Dendritic cell treated with granulocyte-macrophage colony-stimulating factor and Interleukin-4, amounts not matched to agents 40 ng/mL and 50 ng/mL, for 4 days (primary cell): Measurements from ENCODE around the gene CIP2A.
"Not testable (repeated sequence)": the region's sequence is repeated elsewhere in the genome, so short reads cannot be mapped to it uniquely, and the experiment has no call there.

Source experiments
- H3K27ac Mint-ChIP-seq: one replicate; pipeline ENCODE4 v1.8.0; 2022; ENCODE audit warnings: mild to moderate bottlenecking, mixed read lengths
- H3K27me3 Mint-ChIP-seq: one replicate; pipeline ENCODE4 v1.8.0; 2022; ENCODE audit warnings: mild to moderate bottlenecking, mixed read lengths
- H3K36me3 Mint-ChIP-seq: one replicate; pipeline ENCODE4 v1.8.0; 2022; ENCODE audit warnings: low read depth, mixed read lengths
- H3K4me1 Mint-ChIP-seq: one replicate; pipeline ENCODE4 v1.8.0; 2022; ENCODE audit warnings: low read depth, mixed read lengths
- H3K4me3 Mint-ChIP-seq: one replicate; pipeline ENCODE4 v1.8.0; 2022; ENCODE audit warnings: mild to moderate bottlenecking, moderate library complexity, mixed read lengths
- H3K9me3 Mint-ChIP-seq: one replicate; pipeline ENCODE4 v1.8.0; 2022; ENCODE audit warnings: mixed read lengths
- intact Hi-C: fragments of 100-400 bp; cut with micrococcal nuclease; formaldehyde crosslinking; loops from one replicate; pipeline ENCODE4 v1.15.0; 2022

The CIP2A gene

DNA sequence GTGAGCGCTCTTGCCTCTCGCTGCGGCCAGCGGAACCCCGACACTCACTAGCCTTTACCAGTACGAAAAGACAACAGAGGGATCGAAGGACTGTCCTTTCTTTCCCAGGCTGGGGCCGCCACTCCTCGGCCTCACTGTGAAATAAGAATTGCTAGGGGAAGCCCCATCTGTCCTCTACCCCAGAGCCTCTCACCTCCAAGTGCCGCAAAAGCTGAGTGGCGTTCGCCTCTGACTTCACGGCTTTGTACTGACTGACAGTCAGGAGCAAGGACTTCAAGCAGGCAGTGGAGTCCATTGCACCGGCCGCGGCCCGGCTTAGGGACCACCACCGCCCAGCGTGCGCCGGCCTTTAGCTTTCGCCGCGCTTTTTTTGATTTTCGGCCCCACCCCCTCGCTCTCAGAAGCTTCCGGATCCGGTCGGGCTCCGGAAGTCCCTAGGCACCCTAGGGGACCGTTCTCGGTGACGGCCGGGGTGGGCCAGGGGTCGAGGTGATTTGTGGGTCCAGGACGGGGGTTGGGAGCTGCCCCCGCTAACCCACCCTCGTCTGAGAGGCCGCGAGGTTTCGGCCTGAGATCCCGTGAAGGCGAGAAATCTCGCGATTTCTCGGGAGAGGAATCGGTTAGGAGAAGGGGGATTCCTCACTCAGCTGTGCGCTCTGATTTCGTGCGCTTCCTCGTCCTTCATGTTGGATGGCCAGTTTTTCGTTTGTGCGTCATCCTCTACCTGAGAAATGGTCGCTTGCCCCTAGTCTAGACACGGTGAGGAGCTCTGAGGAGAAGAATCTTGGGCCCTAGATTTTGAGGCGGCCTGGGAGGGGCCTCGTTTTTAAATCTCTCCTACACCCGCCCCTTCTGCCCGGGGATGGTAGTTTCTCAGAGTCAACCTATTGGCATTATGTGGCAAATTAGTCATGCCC lies at the start of gene CIP2A, which contains the start of gene DZIP3:
CIP2A (minus strand) TSS at position 358 of the 917 bp plus-strand sequence; CDS start at position 295, 63 bp downstream.
DZIP3 (plus strand) TSS at position 642 of the 917 bp plus-strand sequence. CDS start 15,685 bp downstream, outside the sequence.
- H3K27ac Mint-ChIP-seq = peak within 1 kb of the TSS; percentile 99
- H3K36me3 Mint-ChIP-seq = peaks cover 13% of the 10 kb centered on the region
- peak within 1 kb of the TSS; percentile 98 for H3K4me3 Mint-ChIP-seq
- H3K4me1 Mint-ChIP-seq = peaks cover 17% of the 10 kb centered on the region
- intact Hi-C loops = no loop called here
- no peaks in the 10 kb centered on the region for H3K27me3 Mint-ChIP-seq
- no peaks in the 10 kb centered on the region for H3K9me3 Mint-ChIP-seq

DNA sequence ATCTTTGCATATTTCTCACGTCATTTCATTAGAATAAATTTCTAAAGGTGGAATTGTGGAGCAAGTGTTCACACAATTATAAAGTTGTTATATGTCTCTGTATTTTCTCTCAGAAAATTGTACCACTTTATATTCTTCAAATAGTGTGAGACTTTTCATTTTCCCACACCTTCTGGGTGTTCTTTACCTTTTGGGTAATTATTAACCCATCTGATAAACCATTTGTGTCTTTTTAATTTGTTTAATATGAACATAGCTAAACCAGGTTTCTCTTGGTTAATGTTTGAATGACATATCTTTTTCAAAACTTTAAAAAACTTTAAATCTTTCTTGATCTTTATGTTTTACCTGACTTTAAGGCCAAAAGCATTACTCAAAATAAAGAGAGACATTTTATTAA lies 40.7 kb upstream of the CIP2A start:
- no peak overlapping the region for H3K4me3 Mint-ChIP-seq
- H3K27ac Mint-ChIP-seq = no peak overlapping the region
- intact Hi-C loops = no loop called here
- no peaks in the 10 kb centered on the region for H3K36me3 Mint-ChIP-seq
- no peaks in the 10 kb centered on the region for H3K27me3 Mint-ChIP-seq
- H3K9me3 Mint-ChIP-seq = no peaks in the 10 kb centered on the region
- peaks cover 13% of the 10 kb centered on the region for H3K4me1 Mint-ChIP-seq

DNA sequence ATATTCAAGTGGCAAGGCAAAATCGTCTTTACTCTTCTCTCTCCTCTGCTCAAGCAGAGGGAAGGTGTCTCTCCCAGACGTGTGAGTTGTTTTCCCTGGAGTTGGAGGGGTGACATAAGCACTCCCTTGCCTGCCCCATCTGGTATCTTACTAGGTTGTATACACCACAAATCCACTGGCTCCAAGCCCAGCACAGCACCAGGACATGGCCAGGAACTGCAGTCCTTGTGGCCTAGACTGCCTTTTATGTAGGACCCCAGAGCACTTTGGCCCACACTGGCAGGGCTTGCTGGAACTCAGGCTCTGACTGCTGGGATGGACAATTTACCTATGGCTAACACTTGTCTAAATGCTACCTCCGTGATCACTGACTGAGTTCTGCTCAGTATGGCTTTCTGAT lies 34.3 kb upstream of the CIP2A start:
- H3K4me3 Mint-ChIP-seq = no peak overlapping the region
- H3K27me3 Mint-ChIP-seq = no peaks in the 10 kb centered on the region
- H3K4me1 Mint-ChIP-seq = peaks cover 5% of the 10 kb centered on the region
- no peaks in the 10 kb centered on the region for H3K36me3 Mint-ChIP-seq
- no peak overlapping the region for H3K27ac Mint-ChIP-seq
- H3K9me3 Mint-ChIP-seq = no peaks in the 10 kb centered on the region
- intact Hi-C loops = no loop called here

DNA sequence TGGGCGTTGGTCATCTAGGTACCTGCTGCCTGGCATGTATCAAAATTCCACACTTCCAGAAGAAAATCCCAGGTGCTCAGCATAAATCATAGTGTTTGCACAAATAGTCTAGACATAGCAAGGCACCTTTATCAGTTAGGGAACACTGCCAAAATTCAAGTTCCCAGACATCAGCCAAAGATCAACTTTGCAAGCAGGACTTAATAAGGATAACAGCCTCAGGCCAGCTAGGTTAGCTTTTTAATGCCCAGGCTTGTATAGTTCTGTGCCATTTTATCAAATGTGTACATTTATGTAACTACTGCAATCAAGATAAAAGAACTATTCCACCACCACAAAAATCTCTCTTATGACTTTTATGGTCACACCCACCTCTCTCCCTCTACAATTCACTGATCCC lies 31.0 kb upstream of the CIP2A start:
- Mint-ChIP-seq H3K9me3 (no peaks in the 10 kb centered on the region), H3K4me1 (no peaks in the 10 kb centered on the region)
- intact Hi-C loops = no loop called here

DNA sequence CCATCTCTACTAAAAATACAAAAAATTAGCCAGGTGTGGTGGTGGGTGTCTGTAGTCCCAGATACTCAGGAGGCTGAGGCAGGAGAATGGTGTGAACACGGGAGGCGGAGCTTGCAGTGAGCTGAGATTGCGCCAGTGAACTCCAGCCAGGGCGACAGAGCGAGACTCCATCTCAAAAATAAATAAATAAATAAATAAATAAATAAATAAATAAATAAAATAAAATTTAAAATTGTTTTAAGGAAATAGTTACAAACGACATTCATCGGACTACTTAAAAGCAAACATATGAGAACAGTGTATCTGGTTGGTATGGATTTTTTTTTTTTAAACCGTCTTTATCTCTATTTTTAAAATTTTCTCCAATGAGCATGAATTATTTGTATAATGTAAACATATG lies 26.9 kb upstream of the CIP2A start:
- H3K9me3 Mint-ChIP-seq, H3K36me3 Mint-ChIP-seq, H3K27ac Mint-ChIP-seq, H3K27me3 Mint-ChIP-seq, H3K4me1 Mint-ChIP-seq, intact Hi-C loops, H3K4me3 Mint-ChIP-seq: not testable (repeated sequence)

More for the DNA sequence above, 31.0 kb upstream of the CIP2A start:
- H3K36me3 Mint-ChIP-seq = no peaks in the 10 kb centered on the region
- H3K4me3 Mint-ChIP-seq = no peak overlapping the region
- H3K27ac Mint-ChIP-seq = no peak overlapping the region
- H3K27me3 Mint-ChIP-seq = no peaks in the 10 kb centered on the region

DNA sequence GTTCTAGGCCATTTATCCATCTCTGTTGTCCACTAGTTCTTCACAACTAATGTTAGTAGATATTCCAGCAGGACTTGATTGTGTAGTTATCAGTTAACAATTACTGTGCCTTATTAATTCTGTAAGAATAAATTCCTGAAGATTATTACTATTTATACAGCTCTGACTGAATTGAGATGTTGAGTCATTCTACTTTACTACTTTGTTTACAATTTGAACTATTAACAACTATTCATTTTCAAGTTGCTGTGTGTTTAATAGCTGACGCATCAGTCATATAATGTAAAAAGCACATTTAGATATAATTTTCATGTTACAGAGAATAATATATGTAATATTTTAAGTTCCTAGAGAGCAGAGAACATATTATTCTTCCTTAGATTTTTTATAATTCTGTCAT lies 21.4 kb upstream of the CIP2A start:
- intact Hi-C loops = no loop called here
- no peaks in the 10 kb centered on the region for H3K36me3 Mint-ChIP-seq
- no peak overlapping the region for H3K4me3 Mint-ChIP-seq
- H3K27me3 Mint-ChIP-seq = no peaks in the 10 kb centered on the region
- H3K27ac Mint-ChIP-seq = no peak overlapping the region
- H3K9me3 Mint-ChIP-seq = no peaks in the 10 kb centered on the region
- no peaks in the 10 kb centered on the region for H3K4me1 Mint-ChIP-seq

DNA sequence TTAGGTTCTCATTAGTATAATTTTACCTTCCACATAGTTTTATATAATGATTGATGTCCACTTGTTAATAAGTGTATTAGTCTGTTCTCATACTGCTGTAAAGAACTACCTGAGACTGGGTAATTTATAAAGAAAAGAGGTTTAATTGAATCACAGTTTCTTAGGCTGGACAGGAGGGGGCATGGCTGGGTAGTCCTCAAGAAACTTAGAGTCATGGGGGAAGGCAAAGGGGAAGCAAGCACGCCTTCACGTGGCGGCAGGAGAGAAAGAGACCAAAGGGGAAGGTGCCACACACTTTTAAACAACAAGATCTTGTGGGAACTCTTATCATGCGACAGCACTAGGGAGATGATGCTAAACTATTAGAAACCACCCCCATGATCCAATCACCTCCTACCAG lies 19.5 kb upstream of the CIP2A start:
- Mint-ChIP-seq H3K4me3 (no peak overlapping the region), H3K9me3 (no peaks in the 10 kb centered on the region), H3K27ac (no peak overlapping the region), H3K36me3 (no peaks in the 10 kb centered on the region), H3K27me3 (no peaks in the 10 kb centered on the region), H3K4me1 (no peaks in the 10 kb centered on the region)
- intact Hi-C loops = no loop called here

DNA sequence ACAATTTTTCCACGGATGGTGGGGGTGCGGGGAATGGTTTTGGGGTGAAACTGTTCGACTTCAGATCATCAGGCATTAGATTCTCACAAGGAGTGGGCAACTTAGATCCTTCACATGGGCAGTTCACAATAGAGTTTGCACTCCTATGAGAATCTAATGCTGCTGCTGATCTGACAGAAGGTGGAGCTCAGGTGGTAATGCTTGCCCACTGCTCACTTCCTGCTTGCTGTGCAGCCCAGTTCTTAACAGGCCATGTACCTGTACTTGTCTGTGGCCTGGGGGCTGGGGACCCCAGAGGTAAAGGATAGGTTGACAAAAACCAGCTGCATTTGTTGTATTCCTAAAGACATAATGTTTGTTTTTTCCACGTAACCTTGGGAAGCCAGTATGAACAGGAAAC lies 16.3 kb upstream of the CIP2A start:
- Mint-ChIP-seq H3K36me3 (no peaks in the 10 kb centered on the region), H3K4me1 (no peaks in the 10 kb centered on the region), H3K9me3 (no peaks in the 10 kb centered on the region), H3K4me3 (no peak overlapping the region), H3K27ac (no peak overlapping the region), H3K27me3 (no peaks in the 10 kb centered on the region)
- intact Hi-C loops = no loop called here

DNA sequence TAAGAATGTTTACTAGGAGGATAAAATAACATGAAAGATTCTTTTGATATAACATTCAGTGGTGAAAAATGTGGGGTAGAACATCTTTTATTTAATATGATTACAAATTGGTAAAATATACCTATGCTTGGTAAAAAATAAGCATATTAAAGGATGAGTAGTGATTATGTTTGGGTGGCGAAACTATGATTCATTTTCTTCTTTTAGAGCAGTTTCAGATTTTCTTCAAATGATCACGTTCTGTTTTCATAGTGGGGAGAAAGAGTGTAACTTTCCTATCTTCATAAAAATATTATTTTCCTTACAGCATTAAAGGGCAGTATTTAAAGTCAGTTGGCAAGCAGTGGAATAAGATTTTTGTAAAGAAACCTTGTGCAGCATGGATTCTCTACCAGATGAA lies 15.8 kb upstream of the CIP2A start:
- Mint-ChIP-seq H3K27ac (no peak overlapping the region), H3K9me3 (no peaks in the 10 kb centered on the region), H3K27me3 (no peaks in the 10 kb centered on the region), H3K4me1 (no peaks in the 10 kb centered on the region), H3K4me3 (no peak overlapping the region), H3K36me3 (no peaks in the 10 kb centered on the region)
- intact Hi-C loops = no loop called here

DNA sequence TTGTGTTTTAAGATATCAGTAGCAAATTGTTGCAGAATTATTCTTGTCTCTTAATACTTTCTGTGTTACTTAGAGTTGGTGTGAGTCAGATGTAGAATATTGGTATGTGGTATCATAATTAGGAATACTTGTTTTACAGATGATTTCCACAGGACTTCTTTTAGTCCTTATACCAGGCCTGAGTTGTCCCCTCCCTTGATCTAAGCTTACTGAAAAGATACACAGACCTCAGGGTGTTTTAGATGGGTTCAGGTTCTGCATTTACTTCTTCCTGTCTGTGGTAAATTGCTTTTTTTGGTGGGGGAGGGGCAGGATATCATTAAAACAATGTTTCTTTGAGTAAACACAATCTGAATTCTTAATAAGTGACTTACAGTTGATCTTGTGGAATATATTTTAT lies 14.5 kb upstream of the CIP2A start:
- Mint-ChIP-seq H3K9me3 (no peaks in the 10 kb centered on the region), H3K4me3 (no peak overlapping the region), H3K4me1 (no peaks in the 10 kb centered on the region), H3K27me3 (no peaks in the 10 kb centered on the region), H3K27ac (no peak overlapping the region), H3K36me3 (no peaks in the 10 kb centered on the region)
- intact Hi-C loops = no loop called here

DNA sequence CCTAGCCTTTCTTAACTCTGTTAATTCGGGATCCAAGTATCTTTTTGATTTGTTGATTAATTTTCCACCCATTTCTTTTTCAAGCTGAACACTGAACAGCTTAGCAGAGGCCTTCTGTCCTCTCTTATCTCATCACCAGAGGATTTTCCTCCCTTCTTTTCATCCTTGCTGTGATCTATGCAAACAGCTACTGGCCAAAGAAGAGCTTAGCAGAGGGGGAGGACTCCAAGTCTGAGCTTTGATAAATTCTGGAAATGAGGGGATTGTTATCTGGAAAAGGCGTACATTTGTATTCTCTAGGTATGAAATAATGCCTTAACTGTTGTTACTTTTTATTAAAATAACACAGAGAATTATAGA lies 13.7 kb upstream of the CIP2A start:
- H3K36me3 Mint-ChIP-seq = no peaks in the 10 kb centered on the region
- no peaks in the 10 kb centered on the region for H3K27me3 Mint-ChIP-seq
- no peak overlapping the region for H3K27ac Mint-ChIP-seq
- intact Hi-C loops = no loop called here
- H3K9me3 Mint-ChIP-seq = no peaks in the 10 kb centered on the region
- H3K4me3 Mint-ChIP-seq = no peak overlapping the region
- H3K4me1 Mint-ChIP-seq = no peaks in the 10 kb centered on the region

DNA sequence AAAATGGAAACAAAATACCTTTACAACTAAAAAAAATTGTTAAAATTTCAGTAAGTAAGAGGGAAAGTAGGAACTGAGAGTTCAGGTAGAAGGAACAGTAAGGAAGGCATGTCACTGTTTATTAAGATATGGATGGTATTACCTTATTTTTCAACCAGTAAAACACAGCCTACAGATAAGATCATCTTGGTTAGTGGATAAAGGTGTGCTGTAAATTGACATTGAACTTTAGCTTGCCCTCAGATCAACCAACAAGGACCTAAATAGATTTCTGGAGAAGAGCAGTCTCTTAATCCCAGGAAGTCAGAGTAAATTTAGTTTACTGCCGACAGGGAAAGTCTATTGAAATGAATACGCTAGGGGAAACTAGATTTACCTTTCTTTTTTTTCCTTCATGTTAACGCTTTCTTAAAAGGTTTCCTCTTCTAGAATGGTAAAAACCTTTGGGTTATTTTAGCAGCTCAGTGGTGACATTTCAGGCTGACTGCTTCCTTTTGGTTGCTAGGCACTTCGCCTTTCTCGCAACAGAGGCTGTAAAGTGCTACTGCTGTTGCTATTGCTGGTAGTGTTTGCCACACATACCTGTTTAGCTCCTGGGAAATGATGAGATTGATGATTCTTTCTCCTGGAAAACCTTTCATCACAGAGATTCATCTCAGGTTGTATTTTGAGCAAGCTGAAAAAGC lies 13.2 kb upstream of the CIP2A start:
- H3K36me3 Mint-ChIP-seq = no peaks in the 10 kb centered on the region
- no peaks in the 10 kb centered on the region for H3K4me1 Mint-ChIP-seq
- H3K27ac Mint-ChIP-seq = no peak overlapping the region
- intact Hi-C loops = no loop called here
- no peaks in the 10 kb centered on the region for H3K9me3 Mint-ChIP-seq
- H3K4me3 Mint-ChIP-seq = no peak overlapping the region
- no peaks in the 10 kb centered on the region for H3K27me3 Mint-ChIP-seq

DNA sequence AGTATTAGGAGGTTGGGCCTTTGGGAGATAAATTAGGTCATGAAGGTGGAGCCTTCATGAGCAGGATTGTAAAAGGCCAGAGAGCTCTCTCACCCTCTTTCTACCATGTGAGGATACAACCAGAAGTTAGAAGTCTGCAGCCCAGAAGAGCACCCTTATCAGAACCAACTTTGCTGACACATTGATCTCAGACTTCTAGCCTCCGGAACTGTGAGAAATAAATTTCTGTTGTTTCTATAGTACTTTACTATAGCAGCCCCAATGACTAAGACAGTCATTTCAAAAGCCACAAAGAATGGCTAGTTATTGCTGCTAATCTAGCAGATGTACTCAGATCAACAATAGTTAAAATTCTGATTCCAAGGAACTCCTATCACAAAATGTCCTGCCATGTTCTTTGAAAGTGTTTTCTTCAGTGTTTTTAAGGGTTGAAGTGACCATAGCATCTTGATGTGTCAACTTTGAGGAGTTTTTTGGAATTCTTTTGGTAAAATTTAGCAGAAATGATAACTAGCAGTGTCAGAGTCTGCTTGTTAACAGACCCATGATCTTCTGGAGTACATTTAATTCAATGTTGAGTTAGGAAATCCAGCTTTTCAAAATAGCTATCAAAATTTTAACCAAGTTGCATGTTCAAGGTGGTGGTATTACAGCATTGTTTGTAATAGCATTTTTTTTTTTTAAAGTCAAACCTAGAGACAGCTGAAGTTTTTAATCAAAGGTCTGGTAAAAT lies 10.6 kb upstream of the CIP2A start:
- no peak overlapping the region for H3K4me3 Mint-ChIP-seq
- no peaks in the 10 kb centered on the region for H3K36me3 Mint-ChIP-seq
- intact Hi-C loops = no loop called here
- H3K9me3 Mint-ChIP-seq = no peaks in the 10 kb centered on the region
- no peaks in the 10 kb centered on the region for H3K27me3 Mint-ChIP-seq
- no peaks in the 10 kb centered on the region for H3K4me1 Mint-ChIP-seq
- H3K27ac Mint-ChIP-seq = no peak overlapping the region

DNA sequence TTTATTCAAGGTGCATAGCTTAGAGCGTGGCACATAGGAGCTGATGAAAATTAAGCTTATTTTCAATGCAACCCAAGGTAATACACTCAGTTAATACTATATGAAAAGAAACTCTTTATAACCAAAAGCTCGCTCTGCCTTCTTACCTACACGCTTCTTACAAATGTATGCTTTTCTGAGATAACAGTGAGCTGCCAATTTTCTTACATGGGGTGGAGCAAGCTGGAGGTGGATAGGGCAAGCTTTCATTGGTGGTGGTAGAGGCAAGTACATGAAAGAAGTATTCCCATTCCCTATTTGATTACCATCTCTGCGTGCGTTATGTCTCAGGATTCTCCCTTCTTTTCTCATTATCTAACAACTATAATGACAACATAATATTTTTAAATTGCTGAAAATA lies 9.1 kb upstream of the CIP2A start:
- intact Hi-C loops = no loop called here
- Mint-ChIP-seq H3K4me3 (no peak overlapping the region), H3K9me3 (no peaks in the 10 kb centered on the region), H3K27me3 (no peaks in the 10 kb centered on the region), H3K27ac (no peak overlapping the region), H3K4me1 (no peaks in the 10 kb centered on the region), H3K36me3 (no peaks in the 10 kb centered on the region)
